Measurements from ENCODE around the gene B4GAT1.
A peak's percentile ranks its signal among the peaks of the same experiment; 100 is the strongest.
"Not testable (repeated sequence)": the region's sequence is repeated elsewhere in the genome, so short reads cannot be mapped to it uniquely, and the experiment has no call there.

Gene B4GAT1

GRCh38 chr11:66311470-66311964 is 35.9 kb downstream of the B4GAT1 start:
- peak overlapping the region; percentile 69 for H3K27ac ChIP-seq
- peak; percentile 81; the same call in 1 of the 2 replicates for TF ChIP-seq CTCF (conservative IDR thresholded peaks at IDR 0.05)

- not testable (repeated sequence) for H3K27ac ChIP-seq
These were observed 36.5 kb downstream of the B4GAT1 start for GRCh38 chr11:66310803-66311440.

- no peak overlapping the region for H3K27ac ChIP-seq
- TF ChIP-seq CTCF (conservative IDR thresholded peaks at IDR 0.05) = no peak
These were observed 37.1 kb downstream of the B4GAT1 start for GRCh38 chr11:66310324-66310723.

- TF ChIP-seq CTCF (conservative IDR thresholded peaks at IDR 0.05) = no peak
- H3K27ac ChIP-seq = no peak overlapping the region
These were observed 38.0 kb downstream of the B4GAT1 start for GRCh38 chr11:66309475-66309874.

- TF ChIP-seq CTCF (conservative IDR thresholded peaks at IDR 0.05) = no peak
- H3K27ac ChIP-seq = no peak overlapping the region
These were observed 44.8 kb downstream of the B4GAT1 start for GRCh38 chr11:66302656-66303055.

GRCh38 chr11:66299186-66299585 is 48.2 kb downstream of the B4GAT1 start:
- no peak overlapping the region for H3K27ac ChIP-seq
- TF ChIP-seq CTCF (conservative IDR thresholded peaks at IDR 0.05) = no peak

GRCh38 chr11:66297610-66298009 is 49.8 kb downstream of the B4GAT1 start:
- TF ChIP-seq CTCF (conservative IDR thresholded peaks at IDR 0.05) = no peak

More at GRCh38 chr11:66297610-66298009, 49.8 kb downstream of the B4GAT1 start:
- H3K27ac ChIP-seq = no peak overlapping the region

Measured in VCaP (cell line).